Prostate gland (tissue), 2 donors: ENCODE data around the gene LYG2.

Source experiments
- CTCF ChIP-seq, 4 experiments: fragments of 200-600 bp in 2 of 4; fragments of 450-650 bp in 2 of 4; sonication (generic) in 2 of 4; IDR thresholded peaks; 1 replicate in 3 of 4; 2 replicates in 1 of 4; pipeline ENCODE4 v1.5.1; 2016 to 2019; ENCODE audit warnings: antibody characterized with exemption in 4 of 4, mild to moderate bottlenecking in 2 of 4, moderate library complexity in 2 of 4
- POLR2A ChIP-seq: fragments of 450-650 bp; IDR thresholded peaks from one replicate; pipeline ENCODE4 v1.6.1; 2016; ENCODE audit warnings: antibody characterized with exemption, mild to moderate bottlenecking
- POLR2AphosphoS5 ChIP-seq: sonication (generic); formaldehyde crosslinking; IDR thresholded peaks from one replicate; pipeline ENCODE4 v1.6.1; 2017; ENCODE audit warnings: antibody characterized with exemption

DNA sequence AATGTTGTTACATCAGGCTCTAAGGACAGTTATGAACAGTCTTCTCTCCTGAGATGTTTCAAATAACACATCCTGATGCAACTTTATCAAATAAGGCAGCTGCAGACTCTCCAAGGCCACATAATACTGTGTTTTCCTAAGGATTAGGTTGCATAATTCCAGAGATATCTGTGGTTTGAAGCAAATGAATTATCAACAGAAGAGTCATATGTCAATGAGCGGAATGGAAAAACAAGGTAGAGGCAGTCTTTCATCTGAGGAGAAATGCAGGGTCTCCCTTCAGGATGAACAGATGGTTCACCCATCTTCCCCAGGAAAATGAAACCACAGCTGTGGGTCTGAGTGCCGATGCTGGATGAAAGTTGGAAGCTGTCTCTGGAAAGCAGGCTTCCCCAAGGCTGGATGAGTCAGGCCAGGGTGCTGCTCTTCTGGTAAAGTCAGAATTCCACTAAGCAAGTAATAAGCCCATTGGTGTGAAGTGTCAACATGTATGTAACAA is 23.4 kb upstream of the LYG2 start:
- no peak for TF ChIP-seq CTCF (IDR thresholded peaks at IDR 0.05)
- no peak for TF ChIP-seq POLR2A
- no peak for TF ChIP-seq POLR2AphosphoS5
